ENCODE measurements around the gene SEM1.
A peak's percentile ranks its signal among the peaks of the same experiment; 100 is the strongest.

The SEM1 gene

DNA sequence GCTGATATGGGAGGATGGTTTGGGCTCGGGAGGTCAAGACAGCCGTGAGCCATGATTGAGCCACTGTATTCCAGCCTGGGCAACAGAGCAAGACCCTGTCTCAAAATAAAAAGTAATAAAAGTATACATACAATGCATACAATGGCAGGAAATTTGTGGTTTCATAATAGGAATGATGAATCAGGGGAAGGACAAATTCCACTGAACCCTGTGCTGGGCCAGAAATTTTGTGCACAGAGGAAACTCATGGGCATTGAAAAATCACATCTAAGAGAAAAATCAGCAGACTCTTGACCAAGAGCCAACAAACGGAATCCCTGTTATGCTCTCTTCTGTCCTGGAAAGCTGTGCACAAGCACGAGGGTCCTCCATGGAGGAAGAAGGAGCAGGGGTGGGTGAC is 35.1 kb downstream of the SEM1 start:
- H4K20me1 ChIP-seq = peaks cover 0 to 16% (median 0%) of the 10 kb centered on the region in 11 experiments; a peak in 6 of 22 replicates
- peaks cover 8 to 50% (median 34%) of the 10 kb centered on the region in 11 experiments; a peak in 20 of 22 replicates for H3K36me3 ChIP-seq
- H3K9ac ChIP-seq = no peak overlapping the region
- no peaks in the 10 kb centered on the region for H3K4me1 ChIP-seq
- no peaks in the 10 kb centered on the region for H3K9me3 ChIP-seq (replicated peaks in 1 of 11)
- TF ChIP-seq Cebpa-rat (IDR thresholded peaks at IDR 0.05) = no peak
- no peak overlapping the region for H3K27ac ChIP-seq
- H3K27me3 ChIP-seq = no peaks in the 10 kb centered on the region
- no peak overlapping the region for H3K4me3 ChIP-seq
- no peak overlapping the region for H3K4me2 ChIP-seq

GRCh38 chr7:96671854-96672253 is 37.8 kb downstream of the SEM1 start:
- Histone ChIP-seq H3K4me2 (no peak overlapping the region), H3K36me3 (peaks cover 8 to 75% (median 50%) of the 10 kb centered on the region in 11 experiments; a peak in 20 of 22 replicates), H3K9ac (no peak overlapping the region), H4K20me1 (peaks cover 0 to 16% (median 0%) of the 10 kb centered on the region in 11 experiments; a peak in 6 of 22 replicates), H3K27me3 (no peaks in the 10 kb centered on the region), H3K4me3 (no peak overlapping the region), H3K4me1 (no peaks in the 10 kb centered on the region), H3K9me3 (replicated peaks in 1 of 11) (no peaks in the 10 kb centered on the region), H3K27ac (no peak overlapping the region)
- no peak for TF ChIP-seq Cebpa-rat (IDR thresholded peaks at IDR 0.05)

GRCh38 chr7:96670338-96671289 is 39.0 kb downstream of the SEM1 start:
- Histone ChIP-seq H3K4me1 (no peaks in the 10 kb centered on the region), H3K4me2 (no peak overlapping the region), H3K9ac (no peak overlapping the region), H3K36me3 (peaks cover 17 to 87% (median 55%) of the 10 kb centered on the region in 11 experiments; a peak in 20 of 22 replicates), H4K20me1 (peaks cover 0 to 9% (median 0%) of the 10 kb centered on the region in 11 experiments; a peak in 6 of 22 replicates), H3K27ac (no peak overlapping the region), H3K4me3 (no peak overlapping the region), H3K9me3 (replicated peaks in 1 of 11) (no peaks in the 10 kb centered on the region), H3K27me3 (no peaks in the 10 kb centered on the region)
- TF ChIP-seq Cebpa-rat (IDR thresholded peaks at IDR 0.05) = no peak

- no peak overlapping the region for H3K4me3 ChIP-seq
- H3K27me3 ChIP-seq = no peaks in the 10 kb centered on the region
- no peak overlapping the region for H3K9ac ChIP-seq
- peaks cover 17 to 87% (median 52%) of the 10 kb centered on the region in 11 experiments; a peak in 20 of 22 replicates for H3K36me3 ChIP-seq
- H4K20me1 ChIP-seq = peaks cover 0 to 8% (median 0%) of the 10 kb centered on the region in 11 experiments; a peak in 5 of 22 replicates
- no peaks in the 10 kb centered on the region for H3K4me1 ChIP-seq
- no peak for TF ChIP-seq Cebpa-rat (IDR thresholded peaks at IDR 0.05)
- H3K27ac ChIP-seq = no peak overlapping the region
- H3K9me3 ChIP-seq (replicated peaks in 1 of 11) = no peaks in the 10 kb centered on the region
- H3K4me2 ChIP-seq = no peak overlapping the region
Observed at GRCh38 chr7:96669812-96670211, 39.8 kb downstream of the SEM1 start.

DNA sequence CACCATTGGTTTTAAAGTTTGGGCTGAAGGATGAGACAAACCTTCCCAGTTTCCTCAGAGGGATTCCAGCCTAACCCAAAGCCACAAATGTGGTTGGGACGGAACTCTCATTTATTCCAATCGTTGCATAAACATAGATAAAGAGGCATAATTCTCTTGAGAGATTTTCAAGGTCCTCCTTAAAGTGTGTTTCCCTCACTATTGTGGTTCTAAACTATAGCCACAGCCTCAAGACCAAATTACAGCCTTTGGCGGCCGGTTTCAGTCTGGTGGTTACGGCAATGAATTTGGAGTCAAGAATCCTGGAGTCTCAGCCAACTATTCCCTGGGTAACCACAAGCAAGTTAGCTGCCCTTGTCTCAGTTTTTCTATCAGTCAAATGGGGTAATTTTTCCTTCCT is 42.6 kb downstream of the SEM1 start:
- Histone ChIP-seq H3K27me3 (no peaks in the 10 kb centered on the region), H4K20me1 (no peaks in the 10 kb centered on the region), H3K36me3 (peaks cover 6 to 60% (median 29%) of the 10 kb centered on the region in 11 experiments; a peak in 19 of 22 replicates), H3K27ac (no peak overlapping the region), H3K9ac (no peak overlapping the region), H3K4me1 (peaks cover 3 to 12% (median 7%) of the 10 kb centered on the region in 10 experiments; a peak in 15 of 20 replicates), H3K4me3 (no peak overlapping the region), H3K9me3 (replicated peaks in 1 of 11) (peaks cover 0 to 3% (median 0%) of the 10 kb centered on the region in 11 experiments; a peak in 2 of 22 replicates), H3K4me2 (no peak overlapping the region)
- no peak for TF ChIP-seq Cebpa-rat (IDR thresholded peaks at IDR 0.05)

DNA sequence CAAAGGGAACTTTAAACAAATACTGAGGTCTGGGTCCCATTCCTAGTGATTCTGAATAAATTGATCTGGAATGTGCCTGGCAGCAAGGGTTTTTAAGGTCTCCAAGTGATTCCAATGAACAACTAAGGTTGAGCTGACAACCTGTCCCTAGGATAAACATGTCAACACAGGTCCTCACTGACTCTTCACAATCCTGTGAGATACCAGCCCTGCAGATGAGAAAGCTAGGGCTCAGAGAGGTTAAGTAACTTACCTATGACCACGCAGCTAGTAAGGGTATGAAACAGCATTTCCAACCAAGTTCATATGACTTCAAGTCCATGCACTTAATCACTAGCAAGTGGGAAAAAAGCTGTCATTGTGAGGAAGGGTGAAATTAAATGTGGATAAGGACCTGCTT is 44.0 kb downstream of the SEM1 start:
- peaks cover 0 to 5% (median 0%) of the 10 kb centered on the region in 11 experiments; a peak in 2 of 22 replicates for H3K9me3 ChIP-seq (replicated peaks in 1 of 11)
- no peak overlapping the region for H3K4me3 ChIP-seq
- H3K4me1 ChIP-seq = peaks cover 3 to 12% (median 7%) of the 10 kb centered on the region in 10 experiments; a peak in 15 of 20 replicates
- H3K9ac ChIP-seq = no peak overlapping the region
- no peak for TF ChIP-seq Cebpa-rat (IDR thresholded peaks at IDR 0.05)
- H4K20me1 ChIP-seq = no peaks in the 10 kb centered on the region
- no peak overlapping the region for H3K27ac ChIP-seq
- H3K27me3 ChIP-seq = no peaks in the 10 kb centered on the region
- no peak overlapping the region for H3K4me2 ChIP-seq
- peaks cover 0 to 47% (median 25%) of the 10 kb centered on the region in 11 experiments; a peak in 17 of 22 replicates for H3K36me3 ChIP-seq

- Histone ChIP-seq H3K27ac (no peak overlapping the region), H3K9me3 (replicated peaks in 1 of 11) (peaks cover 0 to 5% (median 0%) of the 10 kb centered on the region in 11 experiments; a peak in 2 of 22 replicates), H3K4me3 (no peak overlapping the region), H3K27me3 (no peaks in the 10 kb centered on the region), H3K4me2 (no peak overlapping the region), H3K36me3 (peaks cover 0 to 41% (median 21%) of the 10 kb centered on the region in 11 experiments; a peak in 15 of 22 replicates), H4K20me1 (no peaks in the 10 kb centered on the region), H3K4me1 (peaks cover 3 to 12% (median 7%) of the 10 kb centered on the region in 10 experiments; a peak in 15 of 20 replicates), H3K9ac (no peak overlapping the region)
- no peak for TF ChIP-seq Cebpa-rat (IDR thresholded peaks at IDR 0.05)
Observed at GRCh38 chr7:96664793-96665192, 44.9 kb downstream of the SEM1 start.

DNA sequence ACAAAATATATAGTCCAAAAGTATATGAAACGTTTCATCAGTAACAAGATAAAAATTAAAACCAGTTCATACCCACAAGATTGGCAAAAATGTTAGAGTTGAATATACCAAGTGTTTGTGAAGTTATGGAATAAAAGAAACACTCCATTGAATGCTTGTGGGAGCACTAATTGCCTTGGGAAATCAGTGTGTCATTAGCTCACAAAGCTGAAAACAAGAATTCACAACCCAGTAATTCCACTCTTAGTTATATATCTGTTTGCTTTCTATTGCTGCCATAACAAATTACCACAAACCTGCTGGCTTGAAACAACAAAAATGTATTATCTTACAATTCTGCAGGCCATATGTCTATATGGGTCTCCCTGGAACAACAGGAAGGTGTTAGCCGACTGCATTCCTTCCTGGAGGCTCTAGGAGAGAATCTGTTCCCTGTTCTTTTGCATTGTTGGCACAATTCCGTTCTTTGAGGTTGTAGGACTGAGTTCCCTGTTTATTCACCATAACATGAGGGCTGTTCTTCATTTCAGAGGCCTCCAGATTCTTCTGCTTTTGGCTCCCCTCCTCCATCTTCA is 45.7 kb downstream of the SEM1 start:
- Histone ChIP-seq H3K9ac (no peak overlapping the region), H3K4me2 (peak overlapping the region in 1 of 11 experiments; percentile 38; a peak in 1 of 22 replicates), H3K27ac (peak overlapping the region in 1 of 11 experiments; percentile 3; a peak in 1 of 22 replicates), H4K20me1 (no peaks in the 10 kb centered on the region), H3K9me3 (replicated peaks in 1 of 11) (peaks cover 0 to 5% (median 0%) of the 10 kb centered on the region in 11 experiments; a peak in 2 of 22 replicates), H3K27me3 (no peaks in the 10 kb centered on the region), H3K4me3 (no peak overlapping the region), H3K4me1 (peaks cover 3 to 12% (median 7%) of the 10 kb centered on the region in 10 experiments; a peak in 15 of 20 replicates), H3K36me3 (peaks cover 0 to 32% (median 16%) of the 10 kb centered on the region in 11 experiments; a peak in 15 of 22 replicates)
- no peak for TF ChIP-seq Cebpa-rat (IDR thresholded peaks at IDR 0.05)

Data from BLaER1 treated with 17β-estradiol and CSF1 and Interleukin-3, amounts not matched to agents 10 nM and 100 nM (cell line).